Caco-2 (cell line): ENCODE results near the gene ELK4. TPM values are rescaled to one million over a fixed set of nuclear protein-coding genes. Genes with fewer than 3 reads are reported as not detected.

Source experiments
- BruUV-seq: library from RNA; stranded (reverse); fragments of 400-500 nt; replicated peaks from 2 replicates; lab custom pipeline; 2021; lab: Mats Ljungman, UMichigan
- CTCF ChIA-PET: fragments of 300-600 bp; sonication (Branson Sonifier 250); formaldehyde crosslinking; loops from one replicate; lab custom pipeline; 2022; ENCODE audit warnings: antibody characterized with exemption; lab: Charles Lee
- POLR2A ChIA-PET: fragments of 300-600 bp; sonication (Branson Sonifier 250); formaldehyde crosslinking; loops from one replicate; lab custom pipeline; 2022; ENCODE audit warnings: antibody characterized with exemption; lab: Charles Lee
- DNase-seq, 2 experiments: peaks; one replicate each; pipeline versions ENCODE4 v3.0.0 to v3.0.0-alpha.2; 2020 to 2022
- H3K27me3 ChIP-seq: replicated peaks from 2 replicates; pipeline ENCODE4 v1.6.0; 2011; ENCODE audit warnings: low read length; ENCODE audit not compliant: control insufficient read depth, insufficient read depth
- H3K36me3 ChIP-seq: 2 replicates; pipeline ENCODE4 v1.5.1; 2011; ENCODE audit warnings: low read length; ENCODE audit not compliant: control insufficient read depth, insufficient read depth
- H3K4me1 ChIP-seq: fragments of 250-450 bp; sonication (Bioruptor Pico); 2 replicates; pipeline ENCODE4 v1.5.1; 2020; ENCODE audit warnings: mild to moderate bottlenecking
- H3K4me3 ChIP-seq: 2 replicates; pipeline ENCODE4 v1.5.1; 2011; ENCODE audit warnings: low read depth, mild to moderate bottlenecking, control low read depth, low read length
- H3K9me3 ChIP-seq: fragments of 250-450 bp; sonication (Bioruptor Pico); 2 replicates; pipeline ENCODE4 v1.5.1; 2020; ENCODE audit warnings: mild to moderate bottlenecking, moderate library complexity
- H3K27ac Mint-ChIP-seq: one replicate; pipeline ENCODE4 v1.8.0; 2022; ENCODE audit warnings: mixed read lengths; ENCODE audit not compliant: unreplicated experiment
- H3K27me3 Mint-ChIP-seq: one replicate; pipeline ENCODE4 v1.8.0; 2022; ENCODE audit warnings: mixed read lengths; ENCODE audit not compliant: insufficient read depth, unreplicated experiment
- H3K36me3 Mint-ChIP-seq: one replicate; pipeline ENCODE4 v1.8.0; 2022; ENCODE audit warnings: mild to moderate bottlenecking, mixed read lengths; ENCODE audit not compliant: insufficient read depth, unreplicated experiment
- H3K4me1 Mint-ChIP-seq: one replicate; pipeline ENCODE4 v1.8.0; 2022; ENCODE audit warnings: low read depth, mixed read lengths; ENCODE audit not compliant: unreplicated experiment
- H3K4me3 Mint-ChIP-seq: one replicate; pipeline ENCODE4 v1.8.0; 2022; ENCODE audit warnings: mild to moderate bottlenecking, moderate library complexity, mixed read lengths; ENCODE audit not compliant: unreplicated experiment
- H3K9me3 Mint-ChIP-seq: one replicate; pipeline ENCODE4 v1.8.0; 2022; ENCODE audit warnings: mixed read lengths; ENCODE audit not compliant: unreplicated experiment
- intact Hi-C: fragments of 100-400 bp; cut with micrococcal nuclease; formaldehyde crosslinking; loops from one replicate; pipeline ENCODE4 v1.10.0; 2022; ENCODE audit not compliant: unreplicated experiment
- total RNA-seq: library from RNA; stranded (reverse); gene quantifications from 2 replicates; pipeline ENCODE4 v1.2.3, GENCODE V29; 2022
- TF ChIP-seq, protein P1 (sequence below), 2 experiments: fragments of 200-600 bp in 1 of 2; IDR thresholded peaks; 1 replicate in 1 of 2; 2 replicates in 1 of 2; pipeline versions ENCODE4 v1.5.1 to v1.8.0; 2011 to 2022; ENCODE audit warnings: antibody characterized with exemption in 1 of 2, control low read depth in 1 of 2, inconsistent platforms in 1 of 2, low read depth in 1 of 2, low read length in 1 of 2, mild to moderate bottlenecking in 1 of 2, moderate library complexity in 1 of 2; ENCODE audit not compliant: insufficient read depth in 1 of 2, severe bottlenecking in 1 of 2, unreplicated experiment in 1 of 2

The ELK4 gene
- total RNA-seq, 1 experiment from 2014 or later: 14.4 TPM

DNA sequence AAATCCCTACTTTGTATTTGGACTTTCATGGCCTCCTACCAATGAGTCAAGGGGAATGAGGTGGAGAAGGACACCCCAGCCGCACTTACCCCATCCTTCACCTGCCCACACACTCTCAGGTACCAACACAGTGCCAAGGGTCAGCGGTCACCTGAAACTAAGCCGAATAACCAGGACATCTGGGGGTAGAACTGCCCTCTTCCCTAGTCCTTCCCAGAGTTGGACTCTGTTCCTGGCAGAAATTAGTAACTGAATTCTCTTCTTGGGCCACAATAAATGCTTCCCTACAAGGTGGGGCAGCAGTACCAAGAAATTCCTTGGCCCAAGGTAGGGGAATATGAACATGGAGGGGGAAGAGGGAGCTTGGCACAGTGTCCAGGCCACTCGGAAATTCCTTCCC, 41.2 kb upstream of the ELK4 start:
- intact Hi-C loops: loop anchor here (1.0 kb wide), 1 partner anchor 38 kb away; no protein-coding TSS in a partner anchor
- H3K36me3 Mint-ChIP-seq: peaks cover 4% of the 10 kb centered on the region
- TF ChIP-seq, protein P1, sequence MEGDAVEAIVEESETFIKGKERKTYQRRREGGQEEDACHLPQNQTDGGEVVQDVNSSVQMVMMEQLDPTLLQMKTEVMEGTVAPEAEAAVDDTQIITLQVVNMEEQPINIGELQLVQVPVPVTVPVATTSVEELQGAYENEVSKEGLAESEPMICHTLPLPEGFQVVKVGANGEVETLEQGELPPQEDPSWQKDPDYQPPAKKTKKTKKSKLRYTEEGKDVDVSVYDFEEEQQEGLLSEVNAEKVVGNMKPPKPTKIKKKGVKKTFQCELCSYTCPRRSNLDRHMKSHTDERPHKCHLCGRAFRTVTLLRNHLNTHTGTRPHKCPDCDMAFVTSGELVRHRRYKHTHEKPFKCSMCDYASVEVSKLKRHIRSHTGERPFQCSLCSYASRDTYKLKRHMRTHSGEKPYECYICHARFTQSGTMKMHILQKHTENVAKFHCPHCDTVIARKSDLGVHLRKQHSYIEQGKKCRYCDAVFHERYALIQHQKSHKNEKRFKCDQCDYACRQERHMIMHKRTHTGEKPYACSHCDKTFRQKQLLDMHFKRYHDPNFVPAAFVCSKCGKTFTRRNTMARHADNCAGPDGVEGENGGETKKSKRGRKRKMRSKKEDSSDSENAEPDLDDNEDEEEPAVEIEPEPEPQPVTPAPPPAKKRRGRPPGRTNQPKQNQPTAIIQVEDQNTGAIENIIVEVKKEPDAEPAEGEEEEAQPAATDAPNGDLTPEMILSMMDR (IDR thresholded peaks at IDR 0.05; ENCODE audit: insufficient read depth in 1 of 2, low read depth in 1 of 2, low read length in 1 of 2, severe bottlenecking in 1 of 2, unreplicated experiment in 1 of 2): no peak
- peak overlapping the region; percentile 39 for H3K27ac Mint-ChIP-seq
- no peak overlapping the region for H3K4me3 Mint-ChIP-seq
- Histone ChIP-seq H3K4me1 (peaks cover 62% of the 10 kb centered on the region), H3K4me3 (no peak overlapping the region), H3K36me3 (no peaks in the 10 kb centered on the region), H3K9me3 (no peaks in the 10 kb centered on the region), H3K27me3 (no peaks in the 10 kb centered on the region)
- no peaks in the 10 kb centered on the region for H3K9me3 Mint-ChIP-seq
- no TSS peak for BruUV-seq
- peaks cover 48% of the 10 kb centered on the region for H3K4me1 Mint-ChIP-seq
- ChIA-PET POLR2A (interaction anchor here (0.5 kb wide), 1 partner anchor 737 kb away, joined by 4 read pairs; no protein-coding TSS in a partner anchor), CTCF (interaction anchor here (0.8 to 1.7 kb wide), 4 partner anchors 14 to 81 kb away, joined by 3 to 13 read pairs (median 6); no protein-coding TSS in a partner anchor)
- DNase-seq: peak in 1 of 2 experiments; percentile 35
- H3K27me3 Mint-ChIP-seq: no peaks in the 10 kb centered on the region

DNA sequence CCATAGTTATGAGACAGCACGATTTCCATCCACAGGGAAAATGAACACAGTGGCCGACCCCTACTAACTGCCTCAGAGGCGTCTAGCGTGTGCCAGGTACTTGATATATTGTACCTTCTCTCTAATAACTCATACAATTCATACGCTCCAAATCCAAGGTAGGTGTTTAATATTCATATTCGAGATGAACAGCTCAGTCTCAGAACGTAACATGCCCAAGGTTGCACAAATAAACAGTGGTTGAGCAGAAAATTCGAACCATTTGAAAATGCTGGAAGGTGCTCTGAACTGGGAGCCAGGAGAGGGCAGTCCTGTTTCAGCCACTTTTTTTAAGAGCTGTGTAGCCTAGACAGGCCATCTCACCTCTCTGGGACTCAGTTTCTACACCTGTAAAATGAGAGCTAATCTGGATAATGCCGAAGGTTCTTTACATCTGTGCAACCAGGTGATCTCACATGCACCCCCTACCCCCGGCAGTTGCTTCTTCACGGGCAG, 40.6 kb upstream of the ELK4 start:
- TF ChIP-seq, protein P1 (IDR thresholded peaks at IDR 0.05; ENCODE audit: insufficient read depth in 1 of 2, low read depth in 1 of 2, low read length in 1 of 2, severe bottlenecking in 1 of 2, unreplicated experiment in 1 of 2): no peak
- peak overlapping the region; percentile 98 for H3K27ac Mint-ChIP-seq
- no peak overlapping the region for H3K4me3 ChIP-seq
- peak overlapping the region; percentile 72 for H3K4me3 Mint-ChIP-seq
- ChIA-PET POLR2A (interaction anchor here (0.5 kb wide), 1 partner anchor 737 kb away, joined by 4 read pairs; no protein-coding TSS in a partner anchor), CTCF (interaction anchor here (0.8 to 1.7 kb wide), 4 partner anchors 13 to 81 kb away, joined by 3 to 13 read pairs (median 6); no protein-coding TSS in a partner anchor)
- H3K9me3 ChIP-seq: no peaks in the 10 kb centered on the region
- peaks cover 50% of the 10 kb centered on the region for H3K4me1 Mint-ChIP-seq
- no peaks in the 10 kb centered on the region for H3K27me3 ChIP-seq
- H3K4me1 ChIP-seq: peaks cover 62% of the 10 kb centered on the region
- H3K27me3 Mint-ChIP-seq: no peaks in the 10 kb centered on the region
- DNase-seq: no peak
- intact Hi-C loops: loop anchor here (1.0 kb wide), 1 partner anchor 39 kb away; no protein-coding TSS in a partner anchor
- no TSS peak for BruUV-seq
- peaks cover 4% of the 10 kb centered on the region for H3K36me3 Mint-ChIP-seq
- no peaks in the 10 kb centered on the region for H3K9me3 Mint-ChIP-seq
- no peaks in the 10 kb centered on the region for H3K36me3 ChIP-seq

DNA sequence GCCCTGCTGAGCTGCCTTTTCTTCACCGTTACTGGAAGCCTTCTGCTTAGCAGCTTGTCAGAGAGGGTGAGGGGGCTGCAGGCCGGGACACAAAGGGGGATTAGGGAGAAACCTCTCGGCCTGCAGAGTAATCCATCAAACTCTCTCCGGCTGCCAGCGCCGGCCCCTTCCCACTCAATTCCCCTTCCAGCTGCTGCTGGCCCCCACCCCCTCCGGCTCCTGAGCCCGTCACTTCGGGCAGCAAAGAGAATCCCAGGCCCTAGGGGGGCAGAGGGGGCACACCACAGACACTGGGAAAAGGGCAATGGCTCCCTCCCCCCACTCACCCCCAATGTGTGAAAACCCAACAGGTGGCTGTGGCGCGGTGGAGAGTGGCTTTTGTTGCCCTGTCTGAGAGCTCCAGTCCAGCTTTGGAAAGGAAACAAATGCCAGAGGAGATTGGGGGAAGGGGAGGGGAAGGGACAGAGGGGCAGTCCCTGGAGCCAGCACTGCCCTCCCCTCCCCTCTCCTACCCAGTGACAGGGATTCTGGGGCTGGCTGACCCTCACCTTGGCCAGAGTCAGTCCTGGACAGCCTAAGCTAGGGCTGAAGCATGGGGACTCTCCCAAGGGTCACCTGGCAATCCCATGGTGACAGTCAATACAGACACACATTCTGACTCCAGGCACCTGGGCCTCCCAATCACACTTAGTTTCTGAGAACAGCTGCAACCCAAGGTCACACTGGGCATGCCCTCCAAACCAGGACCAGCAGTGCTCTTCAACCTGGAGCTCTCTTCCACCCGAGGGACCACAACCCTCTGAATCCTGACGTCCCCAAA, 39.0 kb upstream of the ELK4 start:
- no TSS peak for BruUV-seq
- no peak overlapping the region for H3K27ac Mint-ChIP-seq
- peaks cover 58% of the 10 kb centered on the region for H3K4me1 ChIP-seq

More for the DNA sequence above, 39.0 kb upstream of the ELK4 start:
- H3K27me3 ChIP-seq: no peaks in the 10 kb centered on the region
- intact Hi-C loops: no loop called here
- TF ChIP-seq, protein P1 (IDR thresholded peaks at IDR 0.05; ENCODE audit: insufficient read depth in 1 of 2, low read depth in 1 of 2, low read length in 1 of 2, severe bottlenecking in 1 of 2, unreplicated experiment in 1 of 2): no peak
- no peaks in the 10 kb centered on the region for H3K9me3 ChIP-seq
- peaks cover 37% of the 10 kb centered on the region for H3K4me1 Mint-ChIP-seq
- POLR2A ChIA-PET: no interaction called here
- H3K4me3 Mint-ChIP-seq: peak overlapping the region; percentile 72
- no peaks in the 10 kb centered on the region for H3K36me3 ChIP-seq
- peak in 1 of 2 experiments; percentile 37 for DNase-seq
- CTCF ChIA-PET: interaction anchor here (0.8 to 3.5 kb wide), 2 partner anchors 12 to 13 kb away, joined by 12 to 15 read pairs; no protein-coding TSS in a partner anchor
- no peak overlapping the region for H3K4me3 ChIP-seq
- H3K36me3 Mint-ChIP-seq: peaks cover 4% of the 10 kb centered on the region
- no peaks in the 10 kb centered on the region for H3K27me3 Mint-ChIP-seq
- H3K9me3 Mint-ChIP-seq: no peaks in the 10 kb centered on the region
